Measurements from ENCODE around the gene MRE11.

DNA sequence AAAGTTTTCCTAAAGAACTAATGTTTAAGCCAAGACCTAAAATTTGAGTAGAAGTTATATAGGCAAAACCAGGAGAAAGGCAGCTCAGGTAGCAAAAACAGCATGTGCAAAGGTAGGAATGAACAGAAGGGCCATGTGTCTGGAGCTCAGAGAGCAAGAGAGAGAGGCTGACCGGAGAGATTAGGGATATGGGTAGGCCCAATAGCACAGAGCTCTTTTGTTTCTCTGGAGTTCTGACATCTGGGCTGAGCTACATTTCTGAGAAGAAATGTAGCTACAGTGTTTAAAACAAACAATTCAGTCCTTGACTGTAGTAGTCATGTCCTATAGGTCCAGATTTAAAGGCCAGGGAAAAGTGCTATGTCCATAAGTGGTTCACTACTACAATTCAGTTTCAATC lies 23.1 kb upstream of the MRE11 start:
- TF ChIP-seq GATA3 (IDR thresholded peaks at IDR 0.05; ENCODE audit: low read depth, low read length) (no peak), GATA2 (IDR thresholded peaks at IDR 0.05; ENCODE audit: low read depth, low read length) (no peak)

Data from SH-SY5Y (cell line).